Endothelial cell of umbilical vein (primary cell): ENCODE results near the gene WDR82. TPM values are rescaled to one million over a fixed set of nuclear protein-coding genes. Genes with fewer than 3 reads are reported as not detected.

ENCODE experiments used
- BruUV-seq: library from RNA; stranded (reverse); fragments of 400-500 nt; replicated peaks from 2 replicates; lab custom pipeline; 2021; lab: Mats Ljungman, UMichigan
- CTCF ChIA-PET: fragments of 300-600, 350-600 bp; sonication (Branson Sonifier 250); formaldehyde crosslinking; loops from one replicate; lab custom pipeline; 2021; ENCODE audit warnings: antibody characterized with exemption, inconsistent platforms; lab: Charles Lee
- POLR2A ChIA-PET: fragments of 300-600, 350-600 bp; sonication (Branson Sonifier 250); formaldehyde crosslinking; loops from one replicate; lab custom pipeline; 2021; ENCODE audit warnings: antibody characterized with exemption, inconsistent platforms; lab: Charles Lee
- DNase-seq: peaks from one replicate; pipeline ENCODE4 v3.0.0-alpha.2; 2011; ENCODE audit warnings: low read depth, low spot score
- FAIRE-seq: peaks from 2 replicates; lab custom pipeline; 2011; peaks lifted over from hg19 to GRCh38; lab: Jason Lieb, UNC
- H2AFZ ChIP-seq: 2 replicates; pipeline ENCODE4 v1.6.0; 2012; ENCODE audit warnings: low read depth, low read length, control low read depth, inconsistent platforms
- H3K27ac ChIP-seq: 2 replicates; pipeline ENCODE4 v1.5.1; 2011; ENCODE audit warnings: low read depth, mild to moderate bottlenecking, control low read depth, low read length, moderate library complexity; ENCODE audit not compliant: insufficient read depth
- H3K27me3 ChIP-seq, 2 experiments: 2 replicates each; pipeline versions ENCODE4 v1.6.0 to v1.6.1; 2011; ENCODE audit warnings: low read length in 2 of 2, mixed read lengths in 1 of 2; ENCODE audit not compliant: control insufficient read depth in 2 of 2, insufficient read depth in 2 of 2
- H3K36me3 ChIP-seq, 2 experiments: 2 replicates in 1 of 2; 3 replicates in 1 of 2; pipeline ENCODE4 v1.5.1; 2011; ENCODE audit warnings: low read length in 2 of 2, mild to moderate bottlenecking in 1 of 2, moderate library complexity in 1 of 2; ENCODE audit not compliant: control insufficient read depth in 2 of 2, insufficient read depth in 2 of 2; ENCODE audit errors: extremely low read depth in 1 of 2
- H3K4me1 ChIP-seq: 3 replicates; pipeline ENCODE4 v1.5.1; 2011; ENCODE audit warnings: mild to moderate bottlenecking, low read length; ENCODE audit not compliant: control insufficient read depth, insufficient read depth; ENCODE audit errors: extremely low read depth
- H3K4me2 ChIP-seq: 2 replicates; pipeline ENCODE4 v1.6.1; 2011; ENCODE audit warnings: low read length, control low read depth, mixed read lengths; ENCODE audit not compliant: insufficient read depth
- H3K4me3 ChIP-seq, 3 experiments: fragments of 200-600 bp in 1 of 3; sonication (generic), shearing (Covaris generic) in 1 of 3; replicated peaks in 1 of 3; 2 replicates each; pipeline ENCODE4 v1.5.1; 2011 to 2016; ENCODE audit warnings: control low read depth in 3 of 3, low read length in 3 of 3, mild to moderate bottlenecking in 2 of 3, inconsistent platforms in 1 of 3, low read depth in 1 of 3, moderate library complexity in 1 of 3; ENCODE audit not compliant: insufficient read depth in 1 of 3
- H3K79me2 ChIP-seq: 2 replicates; pipeline ENCODE4 v1.6.0; 2012; ENCODE audit warnings: low read length, inconsistent platforms; ENCODE audit not compliant: control insufficient read depth, insufficient read depth
- H3K9ac ChIP-seq: replicated peaks from 2 replicates; pipeline ENCODE3; 2011; ENCODE audit warnings: low read length, control low read depth; ENCODE audit not compliant: insufficient read depth; ENCODE audit errors: extremely low read depth
- H3K9me1 ChIP-seq: replicated peaks from 3 replicates; pipeline ENCODE4 v1.6.0; 2011; ENCODE audit warnings: mild to moderate bottlenecking, low read length; ENCODE audit not compliant: control insufficient read depth, insufficient read depth; ENCODE audit errors: extremely low read depth
- H3K9me3 ChIP-seq: replicated peaks from 2 replicates; pipeline ENCODE4 v1.5.1; 2012; ENCODE audit warnings: low read length, inconsistent platforms; ENCODE audit not compliant: control insufficient read depth, insufficient read depth
- H4K20me1 ChIP-seq: replicated peaks from 2 replicates; pipeline ENCODE3; 2011; ENCODE audit warnings: mild to moderate bottlenecking, low read length; ENCODE audit not compliant: control insufficient read depth, insufficient read depth; ENCODE audit errors: extremely low read depth
- CTCF ChIP-seq, 2 donors: IDR thresholded peaks; 1 replicate in 1 of 2; 2 replicates in 1 of 2; pipeline ENCODE4 v1.5.1; 2011; ENCODE audit warnings: low read length in 2 of 2, mild to moderate bottlenecking in 2 of 2, moderate library complexity in 2 of 2, control low read depth in 1 of 2, inconsistent platforms in 1 of 2, low read depth in 1 of 2; ENCODE audit not compliant: insufficient read depth in 1 of 2; ENCODE audit errors: extremely low read depth in 1 of 2
- EZH2 ChIP-seq: IDR thresholded peaks from 2 replicates; pipeline ENCODE4 v1.6.1; 2012; ENCODE audit warnings: borderline replicate concordance, low read depth, mild to moderate bottlenecking, moderate library complexity, low read length, inconsistent platforms; ENCODE audit not compliant: severe bottlenecking
- FOS ChIP-seq: IDR thresholded peaks from 2 replicates; pipeline ENCODE4 v1.6.1; 2011; ENCODE audit warnings: mild to moderate bottlenecking, low read length, moderate library complexity, borderline replicate concordance; ENCODE audit not compliant: insufficient read depth
- GATA2 ChIP-seq: IDR thresholded peaks from 2 replicates; pipeline ENCODE4 v1.7.0; 2011; ENCODE audit warnings: low read depth, mild to moderate bottlenecking, moderate library complexity, mixed read lengths, low read length; ENCODE audit not compliant: insufficient read length, insufficient read depth
- JUN ChIP-seq: IDR thresholded peaks from 2 replicates; pipeline ENCODE4 v1.6.1; 2011; ENCODE audit warnings: borderline replicate concordance, low read depth; ENCODE audit not compliant: insufficient read length, insufficient read depth
- MAX ChIP-seq: IDR thresholded peaks from 2 replicates; pipeline ENCODE4 v1.6.1; 2011; ENCODE audit not compliant: insufficient read depth, insufficient read length
- MYC ChIP-seq: IDR thresholded peaks from one replicate; pipeline ENCODE4 v1.6.1; 2011; ENCODE audit warnings: mild to moderate bottlenecking, low read depth, low read length
- POLR2A ChIP-seq: IDR thresholded peaks from 2 replicates; pipeline ENCODE4 v1.6.1; 2012; ENCODE audit warnings: low read depth, mild to moderate bottlenecking, control low read depth, low read length
- POLR2AphosphoS5 ChIP-seq: IDR thresholded peaks from 2 replicates; pipeline ENCODE4 v1.6.1; 2012; ENCODE audit warnings: low read depth, mild to moderate bottlenecking, control low read depth, low read length, moderate library complexity; ENCODE audit not compliant: insufficient read depth
- dilution Hi-C: fragments of 300-500 bp; cut with MboI; formaldehyde crosslinking; loops from one replicate; pipeline ENCODE4 v1.15.0; 2019; ENCODE audit warnings: low sequenced_read_pairs; ENCODE audit not compliant: extremely low pct_ligation_motif_present
- intact Hi-C: fragments of 100-400 bp; cut with micrococcal nuclease; formaldehyde crosslinking; loops from one replicate; pipeline ENCODE4 v1.10.0; 2022
- polyA plus RNA-seq, 4 experiments: library from polyadenylated mRNA; depleted of rRNA in 3 of 4; stranded (reverse) in 3 of 4; unstranded in 1 of 4; fragments of >200 nt; gene quantifications; 2 replicates each; pipeline versions ENCODE4 v1.2.1 to v1.2.3, GENCODE V29; 2011 to 2012; ENCODE audit warnings: missing spikeins in 1 of 4
- total RNA-seq: library from RNA; stranded (reverse); gene quantifications from 2 replicates; pipeline ENCODE4 v1.2.3, GENCODE V29; 2021

Gene WDR82
- total and polyA plus RNA-seq, 2 donors (not counting 3 experiments of a cell fraction or from before 2014, with no cell fraction given) = 39.9 to 71.3 TPM

GRCh38 chr3:52265387-52265786, 13.1 kb downstream of the WDR82 start:
- no TSS peak for BruUV-seq
- no peak for TF ChIP-seq JUN
- TF ChIP-seq EZH2 = no peak
- no peak for TF ChIP-seq MYC
- TF ChIP-seq POLR2A = no peak
- no peak for TF ChIP-seq POLR2AphosphoS5
- no peak for TF ChIP-seq GATA2
- no peak for TF ChIP-seq FOS
- no peak for TF ChIP-seq CTCF (IDR thresholded peaks at IDR 0.05; ENCODE audit: extremely low read depth in 1 of 2, insufficient read depth in 1 of 2, low read depth in 1 of 2, low read length in 2 of 2)
- no peak for TF ChIP-seq MAX
- Histone ChIP-seq H3K4me2 (no peak overlapping the region), H3K4me1 (peaks cover 13% of the 10 kb centered on the region), H3K27me3 (no peaks in the 10 kb centered on the region), H3K4me3 (no peak overlapping the region), H4K20me1 (peaks cover 2% of the 10 kb centered on the region), H2AFZ (no peak overlapping the region), H3K27ac (no peak overlapping the region), H3K9me1 (no peaks in the 10 kb centered on the region), H3K79me2 (peaks cover 74% of the 10 kb centered on the region), H3K9ac (no peak overlapping the region), H3K36me3 (peaks cover 24 to 45% of the 10 kb centered on the region in 2 experiments), H3K9me3 (no peaks in the 10 kb centered on the region)
- intact Hi-C loops = no loop called here
- FAIRE-seq (no peak), DNase-seq (no peak)
- ChIA-PET POLR2A (no interaction called here), CTCF (no interaction called here)
- dilution Hi-C loops = no loop called here
